ENCODE results near the gene HTRA3.
A peak's percentile ranks its signal among the peaks of the same experiment; 100 is the strongest.

- TF ChIP-seq, protein P1, sequence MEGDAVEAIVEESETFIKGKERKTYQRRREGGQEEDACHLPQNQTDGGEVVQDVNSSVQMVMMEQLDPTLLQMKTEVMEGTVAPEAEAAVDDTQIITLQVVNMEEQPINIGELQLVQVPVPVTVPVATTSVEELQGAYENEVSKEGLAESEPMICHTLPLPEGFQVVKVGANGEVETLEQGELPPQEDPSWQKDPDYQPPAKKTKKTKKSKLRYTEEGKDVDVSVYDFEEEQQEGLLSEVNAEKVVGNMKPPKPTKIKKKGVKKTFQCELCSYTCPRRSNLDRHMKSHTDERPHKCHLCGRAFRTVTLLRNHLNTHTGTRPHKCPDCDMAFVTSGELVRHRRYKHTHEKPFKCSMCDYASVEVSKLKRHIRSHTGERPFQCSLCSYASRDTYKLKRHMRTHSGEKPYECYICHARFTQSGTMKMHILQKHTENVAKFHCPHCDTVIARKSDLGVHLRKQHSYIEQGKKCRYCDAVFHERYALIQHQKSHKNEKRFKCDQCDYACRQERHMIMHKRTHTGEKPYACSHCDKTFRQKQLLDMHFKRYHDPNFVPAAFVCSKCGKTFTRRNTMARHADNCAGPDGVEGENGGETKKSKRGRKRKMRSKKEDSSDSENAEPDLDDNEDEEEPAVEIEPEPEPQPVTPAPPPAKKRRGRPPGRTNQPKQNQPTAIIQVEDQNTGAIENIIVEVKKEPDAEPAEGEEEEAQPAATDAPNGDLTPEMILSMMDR (conservative IDR thresholded peaks at IDR 0.05; ENCODE audit: low read length), result peak; percentile 51
- TF ChIP-seq EZH2phosphoT487 (IDR thresholded peaks at IDR 0.05; ENCODE audit: borderline replicate concordance, low read depth, low read length), result no peak
Observed at GRCh38 chr4:8238515-8239053, 31.0 kb upstream of the HTRA3 start.
